GM23338 (cell line): ENCODE data around the gene LETMD1.

ENCODE experiments used
- EZH2 ChIP-seq: fragments of 200-600 bp; sonication (generic); IDR thresholded peaks from one replicate; pipeline ENCODE4 v1.8.0; 2017; ENCODE audit warnings: antibody characterized with exemption, mild to moderate bottlenecking, low read depth; ENCODE audit not compliant: unreplicated experiment
- EZH2phosphoT487 ChIP-seq: fragments of 200-600 bp; sonication (generic); IDR thresholded peaks from one replicate; pipeline ENCODE4 v1.8.1; 2018; ENCODE audit warnings: antibody characterized with exemption; ENCODE audit not compliant: unreplicated experiment
- NANOG ChIP-seq: IDR thresholded peaks from 2 replicates; pipeline ENCODE4 v1.6.1; 2016; ENCODE audit warnings: antibody characterized with exemption, borderline replicate concordance
- ZNF114 ChIP-seq: fragments of 250-450 bp; sonication (Bioruptor Pico); IDR thresholded peaks from 2 replicates; pipeline ENCODE4 v1.5.0; 2020; ENCODE audit warnings: mild to moderate bottlenecking, moderate library complexity
- TF ChIP-seq, protein P1 (sequence below), 2 experiments: fragments of 200-600 bp in 1 of 2; sonication (generic) in 1 of 2; conservative IDR thresholded peaks; 2 replicates each; pipeline versions ENCODE4 v1.5.1 to v1.6.1; 2016 to 2017; ENCODE audit warnings: antibody characterized with exemption in 2 of 2, low read depth in 2 of 2, mild to moderate bottlenecking in 2 of 2, moderate library complexity in 1 of 2

DNA sequence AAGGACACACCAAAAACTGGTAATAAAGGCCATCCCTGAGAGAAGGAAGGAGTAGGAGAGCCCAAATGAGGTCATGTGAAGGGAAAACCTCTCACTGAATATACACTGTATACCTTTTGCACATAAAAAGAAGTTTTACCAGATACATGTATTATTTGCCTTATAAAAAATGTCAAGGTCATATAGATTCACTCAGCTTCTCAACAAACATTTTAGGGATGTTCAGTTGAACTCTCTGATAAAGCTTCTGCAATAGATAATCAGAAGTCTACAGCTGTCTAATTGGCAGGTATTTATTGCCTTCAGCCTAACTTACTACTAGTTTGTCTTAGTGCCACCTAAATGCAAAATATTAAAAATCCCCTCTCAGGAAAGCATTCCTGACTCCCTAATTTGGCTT lies 30.7 kb upstream of the LETMD1 start:
- TF ChIP-seq EZH2: no peak
- no peak for TF ChIP-seq NANOG
- TF ChIP-seq, protein P1, sequence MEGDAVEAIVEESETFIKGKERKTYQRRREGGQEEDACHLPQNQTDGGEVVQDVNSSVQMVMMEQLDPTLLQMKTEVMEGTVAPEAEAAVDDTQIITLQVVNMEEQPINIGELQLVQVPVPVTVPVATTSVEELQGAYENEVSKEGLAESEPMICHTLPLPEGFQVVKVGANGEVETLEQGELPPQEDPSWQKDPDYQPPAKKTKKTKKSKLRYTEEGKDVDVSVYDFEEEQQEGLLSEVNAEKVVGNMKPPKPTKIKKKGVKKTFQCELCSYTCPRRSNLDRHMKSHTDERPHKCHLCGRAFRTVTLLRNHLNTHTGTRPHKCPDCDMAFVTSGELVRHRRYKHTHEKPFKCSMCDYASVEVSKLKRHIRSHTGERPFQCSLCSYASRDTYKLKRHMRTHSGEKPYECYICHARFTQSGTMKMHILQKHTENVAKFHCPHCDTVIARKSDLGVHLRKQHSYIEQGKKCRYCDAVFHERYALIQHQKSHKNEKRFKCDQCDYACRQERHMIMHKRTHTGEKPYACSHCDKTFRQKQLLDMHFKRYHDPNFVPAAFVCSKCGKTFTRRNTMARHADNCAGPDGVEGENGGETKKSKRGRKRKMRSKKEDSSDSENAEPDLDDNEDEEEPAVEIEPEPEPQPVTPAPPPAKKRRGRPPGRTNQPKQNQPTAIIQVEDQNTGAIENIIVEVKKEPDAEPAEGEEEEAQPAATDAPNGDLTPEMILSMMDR (conservative IDR thresholded peaks at IDR 0.05; ENCODE audit: low read depth in 2 of 2): no peak
- TF ChIP-seq EZH2phosphoT487: no peak
- TF ChIP-seq ZNF114: no peak
